GM21381 (cell line): ENCODE measurements around the gene SPG11.
"Not testable (repeated sequence)": the region's sequence is repeated elsewhere in the genome, so short reads cannot be mapped to it uniquely, and the experiment has no call there.

Source experiments
- ATAC-seq: cut with Tn5 transposase; IDR thresholded peaks from one replicate; pipeline ENCODE4 v1.9.1; 2021; ENCODE audit warnings: mild to moderate bottlenecking, moderate library complexity; ENCODE audit not compliant: unreplicated experiment

The SPG11 gene

GRCh38 chr15:44663410-44664308 is at the start of gene SPG11:
TSS of gene SPG11 (minus strand) at chr15:44663662. CDS start at chr15:44663647, 15 bp downstream.
- peak; percentile 75 for ATAC-seq

- ATAC-seq: no peak
Measured at GRCh38 chr15:44712346-44713005, 49.0 kb upstream of the SPG11 start.

GRCh38 chr15:44711743-44712345 is 48.4 kb upstream of the SPG11 start:
- peak; percentile 5 for ATAC-seq

GRCh38 chr15:44711096-44711742 is 47.8 kb upstream of the SPG11 start, which contains the start of the genes B2M and PATL2:
TSS of gene B2M (plus strand) at chr15:44711517. CDS start at chr15:44711547, 30 bp downstream.
TSS of gene PATL2 (minus strand) at chr15:44711323. CDS start at chr15:44676490, 34,833 bp downstream.
- ATAC-seq: peak; percentile 77

- no peak for ATAC-seq
Measured at GRCh38 chr15:44710236-44711095, 47.0 kb upstream of the SPG11 start.

GRCh38 chr15:44706946-44707636 is 43.6 kb upstream of the SPG11 start:
- no peak for ATAC-seq

- no peak for ATAC-seq
Measured at GRCh38 chr15:44706401-44706800, 42.9 kb upstream of the SPG11 start.

GRCh38 chr15:44705986-44706385 is 42.5 kb upstream of the SPG11 start:
- ATAC-seq: no peak

GRCh38 chr15:44700676-44701075 is 37.2 kb upstream of the SPG11 start:
- ATAC-seq: not testable (repeated sequence)

- no peak for ATAC-seq
Measured at GRCh38 chr15:44698641-44699040, 35.2 kb upstream of the SPG11 start.

- ATAC-seq: no peak
Measured at GRCh38 chr15:44697014-44697413, 33.6 kb upstream of the SPG11 start.

- no peak for ATAC-seq
Measured at GRCh38 chr15:44695294-44695693, 31.8 kb upstream of the SPG11 start.

- no peak for ATAC-seq
Measured at GRCh38 chr15:44694416-44694815, 31.0 kb upstream of the SPG11 start.

- ATAC-seq: no peak
Measured at GRCh38 chr15:44692659-44693058, 29.2 kb upstream of the SPG11 start.

GRCh38 chr15:44690245-44690644 is 26.8 kb upstream of the SPG11 start:
- not testable (repeated sequence) for ATAC-seq

GRCh38 chr15:44689318-44689717 is 25.9 kb upstream of the SPG11 start:
- ATAC-seq: not testable (repeated sequence)

GRCh38 chr15:44682809-44683682 is 19.6 kb upstream of the SPG11 start:
- ATAC-seq: not testable (repeated sequence)

GRCh38 chr15:44682211-44682610 is 18.7 kb upstream of the SPG11 start:
- no peak for ATAC-seq
